GM19351 (cell line): Measurements from ENCODE around the gene SLC66A1.

Experiments used
- ATAC-seq: cut with Tn5 transposase; IDR thresholded peaks from one replicate; pipeline ENCODE4 v1.9.1; 2021; ENCODE audit warnings: mild to moderate bottlenecking, moderate library complexity; ENCODE audit not compliant: unreplicated experiment

Gene SLC66A1

GRCh38 chr1:19375631-19376400, 63.7 kb downstream of the SLC66A1 start:
- ATAC-seq, result no peak

GRCh38 chr1:19376428-19377372, 64.6 kb downstream of the SLC66A1 start:
- ATAC-seq, result no peak

DNA sequence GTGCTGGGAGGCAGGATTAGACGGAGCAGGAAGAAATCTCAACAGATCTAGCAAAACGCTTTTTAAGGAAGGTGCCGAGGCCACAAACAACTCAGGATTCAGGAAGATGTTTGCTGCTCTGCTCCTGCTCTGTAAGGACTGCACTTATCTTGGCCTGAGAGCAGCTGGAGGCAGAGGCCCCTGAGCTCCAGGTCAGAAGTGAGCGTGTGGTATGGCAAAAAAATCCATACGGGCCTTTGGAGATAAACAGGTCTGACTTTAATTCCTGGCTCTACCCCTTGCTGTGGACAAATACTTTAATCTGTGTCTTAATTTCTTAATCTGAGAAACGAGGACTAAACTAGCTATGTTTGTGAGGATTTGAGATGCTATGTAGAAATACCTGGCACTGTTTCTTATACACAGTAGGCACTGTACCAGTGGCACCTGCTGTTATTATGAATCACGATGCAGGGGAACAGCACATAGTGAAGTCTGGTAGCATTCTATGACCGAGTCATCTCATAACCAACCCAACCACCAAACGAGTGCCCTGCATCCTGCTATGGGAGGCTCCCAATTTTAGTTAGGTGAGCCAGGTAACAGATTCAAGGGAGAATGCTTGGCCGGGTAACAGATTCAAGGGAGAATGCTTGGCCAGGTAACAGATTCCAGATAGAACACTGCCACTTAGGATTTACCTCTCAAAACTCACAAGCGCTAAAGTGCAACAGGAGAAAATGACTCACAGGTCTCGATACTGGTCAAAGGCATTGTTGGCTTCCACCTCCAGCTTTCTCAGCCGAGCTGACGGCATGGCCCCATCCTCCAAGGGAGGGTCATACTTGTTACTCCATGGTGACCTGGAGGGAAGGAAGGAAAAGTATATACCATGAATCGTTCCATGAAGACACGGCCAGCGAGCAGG, 65.9 kb downstream of the SLC66A1 start:
- ATAC-seq, result no peak
